HepG2 (cell line): ENCODE measurements around the gene FAM168A. TPM values are rescaled to one million over a fixed set of nuclear protein-coding genes. Genes with fewer than 3 reads are reported as not detected.

ENCODE experiments used
- ATAC-seq: fragments of 200-7000 bp; cut with Tn5 transposase; 3 replicates; pipeline ENCODE4 v1.9.1; 2020; ENCODE audit warnings: mild to moderate bottlenecking, moderate library complexity
- BruUV-seq: library from RNA; stranded (reverse); fragments of 400-500 nt; replicated peaks from 2 replicates; lab custom pipeline; 2021; lab: Mats Ljungman, UMichigan
- CTCF ChIA-PET: fragments of 300-600 bp; formaldehyde crosslinking; extraction: SDS; loops from one replicate; lab custom pipeline; 2021; ENCODE audit warnings: low total read pairs, inconsistent platforms, low intra/inter-chr PET ratio; lab: Yijun Ruan, JAX
- POLR2A ChIA-PET: fragments of 350-600 bp; sonication (Branson Sonifier 250); formaldehyde crosslinking; loops from one replicate; lab custom pipeline; 2020; ENCODE audit warnings: antibody characterized with exemption, inconsistent platforms; lab: Yijun Ruan, JAX
- DNase-seq: peaks from one replicate; pipeline ENCODE4 v3.0.0-alpha.2; 2015; ENCODE audit warnings: low spot score
- FAIRE-seq: peaks from 3 replicates; lab custom pipeline; 2011; peaks lifted over from hg19 to GRCh38; lab: Jason Lieb, UNC
- H2AFZ ChIP-seq: one replicate; pipeline ENCODE4 v1.6.1; 2011; ENCODE audit warnings: low read length, inconsistent platforms
- H3K27ac ChIP-seq: fragments of 300-600 bp; 3 replicates; pipeline ENCODE4 v1.8.0; 2011; ENCODE audit warnings: mixed run types, mild to moderate bottlenecking, mixed read lengths, low read length, inconsistent platforms; ENCODE audit not compliant: insufficient read depth; ENCODE audit errors: extremely low read length
- H3K27me3 ChIP-seq, 2 experiments: fragments of 200-600 bp in 1 of 2; 2 replicates in 1 of 2; 3 replicates in 1 of 2; pipeline versions ENCODE4 v1.6.0 to v1.8.0; 2011; ENCODE audit warnings: low read length in 2 of 2, mild to moderate bottlenecking in 2 of 2, moderate library complexity in 2 of 2, inconsistent platforms in 1 of 2; ENCODE audit not compliant: insufficient read depth in 2 of 2, control insufficient read depth in 1 of 2
- H3K36me3 ChIP-seq, 2 experiments: fragments of 200-600 bp in 1 of 2; replicated peaks in 1 of 2; 2 replicates in 1 of 2; 3 replicates in 1 of 2; pipeline versions ENCODE4 v1.5.1 to v1.8.0; 2011; ENCODE audit warnings: low read length in 2 of 2, inconsistent platforms in 1 of 2; ENCODE audit not compliant: insufficient read depth in 2 of 2, control insufficient read depth in 1 of 2
- H3K4me1 ChIP-seq: 2 replicates; pipeline ENCODE4 v1.5.1; 2012; ENCODE audit warnings: low read length, inconsistent platforms; ENCODE audit not compliant: insufficient read depth
- H3K4me2 ChIP-seq: 2 replicates; pipeline ENCODE4 v1.6.0; 2011; ENCODE audit warnings: low read depth, low read length, inconsistent platforms
- H3K4me3 ChIP-seq, 3 experiments: fragments of 200-600 bp in 1 of 3; sonication (generic), shearing (Covaris generic) in 1 of 3; replicated peaks in 1 of 3; 2 replicates each; pipeline ENCODE4 v1.5.1; 2011 to 2016; ENCODE audit warnings: low read length in 3 of 3, inconsistent platforms in 2 of 3, low read depth in 2 of 3, mild to moderate bottlenecking in 2 of 3, control low read depth in 1 of 3, mixed read lengths in 1 of 3; ENCODE audit not compliant: insufficient read depth in 1 of 3
- H3K79me2 ChIP-seq: one replicate; pipeline ENCODE4 v1.6.1; 2011; ENCODE audit warnings: low read length, inconsistent platforms; ENCODE audit not compliant: insufficient read depth
- H3K9ac ChIP-seq: 2 replicates; pipeline ENCODE4 v1.6.0; 2011; ENCODE audit warnings: mild to moderate bottlenecking, low read depth, low read length, inconsistent platforms; ENCODE audit not compliant: insufficient read depth
- H3K9me3 ChIP-seq: 2 replicates; pipeline ENCODE4 v1.5.1; 2012; ENCODE audit warnings: mild to moderate bottlenecking, low read length
- H4K20me1 ChIP-seq: 2 replicates; pipeline ENCODE4 v1.6.0; 2011; ENCODE audit warnings: inconsistent platforms, mild to moderate bottlenecking, low read length, moderate library complexity; ENCODE audit not compliant: insufficient read depth
- CAMTA2 ChIP-seq: sonication (generic); formaldehyde crosslinking; IDR thresholded peaks from 2 replicates; pipeline ENCODE4 v1.4.0; 2020; ENCODE audit warnings: mild to moderate bottlenecking, missing genetic modification reagents, borderline replicate concordance
- ESRRA ChIP-seq: sonication (generic); formaldehyde crosslinking; IDR thresholded peaks from 2 replicates; pipeline ENCODE4 v1.5.1; 2020; ENCODE audit warnings: mild to moderate bottlenecking, low read depth, missing genetic modification reagents
- PRPF4 ChIP-seq: fragments of 200-400 bp; formaldehyde crosslinking; IDR thresholded peaks from 2 replicates; pipeline ENCODE4 v1.6.1; 2016; ENCODE audit warnings: low read length, low read depth; ENCODE audit not compliant: poor library complexity, severe bottlenecking
- RARA ChIP-seq: IDR thresholded peaks from 2 replicates; pipeline ENCODE4 v1.6.1; 2016; ENCODE audit warnings: missing genetic modification reagents, missing compliant biosample characterization
- SMARCE1 ChIP-seq: fragments of 450-650 bp; IDR thresholded peaks from 2 replicates; pipeline ENCODE4 v1.6.1; 2017; ENCODE audit warnings: borderline replicate concordance
- ZNF660 ChIP-seq: sonication (generic); formaldehyde crosslinking; IDR thresholded peaks from 2 replicates; pipeline ENCODE4 v1.5.1; 2020; ENCODE audit warnings: mild to moderate bottlenecking, low read depth, missing genetic modification reagents, borderline replicate concordance
- ZZZ3 ChIP-seq: sonication (generic); formaldehyde crosslinking; IDR thresholded peaks from 2 replicates; pipeline ENCODE4 v1.4.0; 2020; ENCODE audit warnings: missing genetic modification reagents, mild to moderate bottlenecking, borderline replicate concordance
- WGBS: methylation state at CpG from one replicate; pipeline ENCODE4 v1.1.6; 2017; ENCODE audit warnings: low lambda C conversion rate; 5-methylcytosine and 5-hydroxymethylcytosine counted together
- in situ Hi-C: cut with HindIII; loops from 2 replicates; pipeline ENCODE4 v1.10.0; 2017; ENCODE audit warnings: low pct_unique_long_range_greater_than_20kb; ENCODE audit not compliant: extremely low pct_ligation_motif_present
- intact Hi-C: fragments of 100-400 bp; cut with micrococcal nuclease; formaldehyde crosslinking; loops from one replicate; pipeline ENCODE4 v1.10.0; 2022; ENCODE audit not compliant: unreplicated experiment
- polyA plus RNA-seq, 8 experiments: library from polyadenylated mRNA; depleted of rRNA in 3 of 8; stranded (reverse) in 7 of 8; unstranded in 1 of 8; fragments of >200 nt; fragmentation: Illumina TruSeq in 4 of 8; extraction: Trizol in 4 of 8; gene quantifications; 2 replicates each; pipeline versions ENCODE4 v1.2.1 to v1.2.3, GENCODE V29; 2011 to 2016; ENCODE audit warnings: low read depth in 4 of 8, missing spikeins in 1 of 8, mixed read lengths in 1 of 8; ENCODE audit not compliant: insufficient read depth in 1 of 8
- total RNA-seq, 5 experiments: library from RNA; depleted of rRNA; stranded (reverse); fragments of >200 nt; fragmentation: Illumina TruSeq; extraction: Trizol; gene quantifications; 2 replicates each; pipeline ENCODE4 v1.2.3, GENCODE V29; 2016; ENCODE audit warnings: low read depth in 1 of 5

Gene FAM168A
- total and polyA plus RNA-seq, 2 of the 13 experiments (the other 11 are each of a cell fraction or from before 2014, with no cell fraction given) = 13.9 to 15.8 TPM

DNA sequence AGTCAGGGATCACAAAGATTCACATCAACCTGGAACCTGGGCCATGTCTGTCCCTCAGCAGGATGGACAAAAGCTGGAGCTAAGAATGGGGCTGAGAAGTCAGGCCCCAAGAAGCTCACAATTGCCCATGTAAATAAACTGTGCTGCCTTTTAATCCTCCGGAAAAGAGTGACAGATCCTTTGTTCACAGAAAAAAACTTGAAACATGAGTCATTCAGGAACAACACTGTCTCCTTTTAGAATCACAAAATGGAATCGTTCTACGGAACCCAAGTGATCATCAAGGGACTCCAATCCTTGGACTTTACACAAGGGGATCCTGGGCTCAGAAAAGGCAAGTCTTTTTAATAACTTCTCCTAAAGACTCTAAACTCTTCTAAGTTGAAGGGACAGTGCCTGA lies 185.6 kb downstream of the FAM168A start:
- H3K4me1 ChIP-seq = peaks cover 23% of the 10 kb centered on the region
- intact Hi-C loops (no loop called here), in situ Hi-C loops (no loop called here)
- no peak for FAIRE-seq
- H3K4me3 ChIP-seq = no peak overlapping the region
- no peak overlapping the region for H3K9ac ChIP-seq
- H3K27ac ChIP-seq = no peak overlapping the region
- no peaks in the 10 kb centered on the region for H4K20me1 ChIP-seq
- H3K79me2 ChIP-seq = no peaks in the 10 kb centered on the region
- CTCF ChIA-PET = no interaction called here
- ATAC-seq = no peak
- TF ChIP-seq SMARCE1 (no peak), ZNF660 (CRISPR knock-in tag) (no peak), ESRRA (no peak)
- H2AFZ ChIP-seq = no peak overlapping the region
- no peaks in the 10 kb centered on the region for H3K9me3 ChIP-seq
- BruUV-seq = no TSS peak
- peaks cover 7 to 17% of the 10 kb centered on the region in 2 experiments for H3K36me3 ChIP-seq
- no peaks in the 10 kb centered on the region for H3K27me3 ChIP-seq
- no peak for DNase-seq
- WGBS = 56% methylated on average over 3 of the region's 3 CpGs
- POLR2A ChIA-PET = no interaction called here
- H3K4me2 ChIP-seq = no peak overlapping the region

DNA sequence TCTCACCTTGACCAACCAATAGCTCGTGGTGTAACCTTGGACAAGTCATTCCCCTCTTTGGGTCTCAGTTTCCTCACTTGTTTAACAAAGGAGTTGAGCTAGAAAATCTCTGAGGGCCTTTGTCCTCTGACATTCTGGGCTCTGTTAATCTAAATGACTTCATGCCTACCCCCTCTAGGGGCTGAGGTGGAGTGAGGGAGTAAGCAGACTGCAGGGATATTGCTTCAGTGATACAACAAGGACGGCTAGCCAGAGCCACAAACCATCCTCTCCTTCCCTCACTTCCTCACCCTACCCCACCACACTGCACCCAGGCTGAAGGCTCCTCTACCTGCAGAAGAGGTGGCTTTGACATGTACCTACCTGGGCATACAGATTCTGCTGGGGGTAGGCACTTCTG lies 186.9 kb downstream of the FAM168A start:
- no peak for ATAC-seq
- FAIRE-seq = no peak
- Histone ChIP-seq H3K9me3 (no peaks in the 10 kb centered on the region), H3K9ac (no peak overlapping the region), H3K27ac (no peak overlapping the region), H3K27me3 (no peaks in the 10 kb centered on the region), H3K36me3 (peaks cover 7 to 25% of the 10 kb centered on the region in 2 experiments), H4K20me1 (no peaks in the 10 kb centered on the region), H3K79me2 (no peaks in the 10 kb centered on the region), H2AFZ (no peak overlapping the region), H3K4me2 (no peak overlapping the region), H3K4me3 (no peak overlapping the region), H3K4me1 (peaks cover 15% of the 10 kb centered on the region)
- no peak for TF ChIP-seq PRPF4
- no peak for TF ChIP-seq CAMTA2 (CRISPR knock-in tag)
- no peak for TF ChIP-seq ZZZ3
- no peak for TF ChIP-seq RARA (CRISPR knock-in tag)
- ChIA-PET POLR2A (no interaction called here), CTCF (no interaction called here)
- intact Hi-C loops (no loop called here), in situ Hi-C loops (no loop called here)
- DNase-seq = no peak
- 94% methylated on average over 2 of the region's 2 CpGs for WGBS
- no TSS peak for BruUV-seq
